ENCODE data around the gene KIAA0232.

DNA sequence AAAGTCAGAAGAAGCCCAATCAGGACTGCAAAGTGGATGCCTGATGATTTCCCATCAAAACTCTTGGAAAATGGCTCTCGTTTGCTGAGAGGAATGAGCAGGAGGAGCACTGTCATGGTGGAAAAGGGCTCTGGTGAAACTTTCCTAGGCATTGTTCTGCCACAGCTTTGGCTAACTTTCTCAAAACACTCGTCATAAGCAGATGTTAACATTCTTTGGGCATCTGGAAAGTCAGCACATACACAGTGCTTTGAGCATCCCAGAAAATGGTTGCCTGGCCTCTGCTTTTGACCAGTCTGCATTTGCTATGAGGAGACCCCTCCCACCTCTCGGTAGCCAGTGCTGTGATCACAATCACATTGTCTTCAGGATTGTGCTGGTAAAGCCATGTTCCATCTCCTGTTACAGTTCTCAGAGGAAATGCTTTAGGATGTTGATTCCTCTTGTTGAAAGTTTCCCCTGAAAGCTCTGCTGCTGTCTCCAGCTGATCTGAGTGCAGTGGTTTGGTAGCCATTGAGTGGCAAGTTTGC is 101.9 kb downstream of the KIAA0232 start:
- TF ChIP-seq, protein P1, sequence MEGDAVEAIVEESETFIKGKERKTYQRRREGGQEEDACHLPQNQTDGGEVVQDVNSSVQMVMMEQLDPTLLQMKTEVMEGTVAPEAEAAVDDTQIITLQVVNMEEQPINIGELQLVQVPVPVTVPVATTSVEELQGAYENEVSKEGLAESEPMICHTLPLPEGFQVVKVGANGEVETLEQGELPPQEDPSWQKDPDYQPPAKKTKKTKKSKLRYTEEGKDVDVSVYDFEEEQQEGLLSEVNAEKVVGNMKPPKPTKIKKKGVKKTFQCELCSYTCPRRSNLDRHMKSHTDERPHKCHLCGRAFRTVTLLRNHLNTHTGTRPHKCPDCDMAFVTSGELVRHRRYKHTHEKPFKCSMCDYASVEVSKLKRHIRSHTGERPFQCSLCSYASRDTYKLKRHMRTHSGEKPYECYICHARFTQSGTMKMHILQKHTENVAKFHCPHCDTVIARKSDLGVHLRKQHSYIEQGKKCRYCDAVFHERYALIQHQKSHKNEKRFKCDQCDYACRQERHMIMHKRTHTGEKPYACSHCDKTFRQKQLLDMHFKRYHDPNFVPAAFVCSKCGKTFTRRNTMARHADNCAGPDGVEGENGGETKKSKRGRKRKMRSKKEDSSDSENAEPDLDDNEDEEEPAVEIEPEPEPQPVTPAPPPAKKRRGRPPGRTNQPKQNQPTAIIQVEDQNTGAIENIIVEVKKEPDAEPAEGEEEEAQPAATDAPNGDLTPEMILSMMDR (IDR thresholded peaks at IDR 0.05), result no peak
- no peak for TF ChIP-seq POLR2AphosphoS5 (IDR thresholded peaks at IDR 0.05)
- TF ChIP-seq POLR2A (IDR thresholded peaks at IDR 0.05; ENCODE audit: low read depth), result no peak

Measured in esophagus muscularis mucosa (tissue), 3 donors.